Posterior cingulate gyrus (tissue), 11 donors: Measurements from ENCODE around the gene DSP.

Experiments used
- DNase-seq, 10 donors: peaks; one replicate each; pipeline versions ENCODE4 v3.0.0 to v3.0.0-alpha.2; 2020 to 2021; ENCODE audit warnings: mixed read lengths in 3 of 10
- intact Hi-C: fragments of 100-400 bp; cut with DNase I; formaldehyde crosslinking; loops from one replicate; pipeline ENCODE4 v1.15.1; 2023

DSP gene

DNA sequence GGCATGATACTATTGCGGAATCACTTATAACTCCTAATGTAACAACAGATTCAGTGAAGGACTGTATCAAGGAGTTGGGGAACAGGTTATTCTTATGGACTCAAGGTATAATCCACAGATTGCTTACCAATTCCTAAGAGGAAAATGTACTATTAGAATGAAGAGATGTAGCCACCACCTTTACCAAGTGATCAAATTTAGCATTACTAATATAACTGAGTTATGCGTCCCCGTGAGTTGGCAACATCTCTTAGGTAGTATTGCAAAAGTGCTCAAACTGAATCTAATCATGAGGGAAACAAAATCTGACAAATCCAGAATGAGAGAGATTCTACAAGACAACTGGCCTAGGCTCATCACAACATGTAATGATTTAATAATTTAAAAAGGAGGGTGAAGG lies 47.8 kb downstream of the DSP start:
- DNase-seq, result no peak

DNA sequence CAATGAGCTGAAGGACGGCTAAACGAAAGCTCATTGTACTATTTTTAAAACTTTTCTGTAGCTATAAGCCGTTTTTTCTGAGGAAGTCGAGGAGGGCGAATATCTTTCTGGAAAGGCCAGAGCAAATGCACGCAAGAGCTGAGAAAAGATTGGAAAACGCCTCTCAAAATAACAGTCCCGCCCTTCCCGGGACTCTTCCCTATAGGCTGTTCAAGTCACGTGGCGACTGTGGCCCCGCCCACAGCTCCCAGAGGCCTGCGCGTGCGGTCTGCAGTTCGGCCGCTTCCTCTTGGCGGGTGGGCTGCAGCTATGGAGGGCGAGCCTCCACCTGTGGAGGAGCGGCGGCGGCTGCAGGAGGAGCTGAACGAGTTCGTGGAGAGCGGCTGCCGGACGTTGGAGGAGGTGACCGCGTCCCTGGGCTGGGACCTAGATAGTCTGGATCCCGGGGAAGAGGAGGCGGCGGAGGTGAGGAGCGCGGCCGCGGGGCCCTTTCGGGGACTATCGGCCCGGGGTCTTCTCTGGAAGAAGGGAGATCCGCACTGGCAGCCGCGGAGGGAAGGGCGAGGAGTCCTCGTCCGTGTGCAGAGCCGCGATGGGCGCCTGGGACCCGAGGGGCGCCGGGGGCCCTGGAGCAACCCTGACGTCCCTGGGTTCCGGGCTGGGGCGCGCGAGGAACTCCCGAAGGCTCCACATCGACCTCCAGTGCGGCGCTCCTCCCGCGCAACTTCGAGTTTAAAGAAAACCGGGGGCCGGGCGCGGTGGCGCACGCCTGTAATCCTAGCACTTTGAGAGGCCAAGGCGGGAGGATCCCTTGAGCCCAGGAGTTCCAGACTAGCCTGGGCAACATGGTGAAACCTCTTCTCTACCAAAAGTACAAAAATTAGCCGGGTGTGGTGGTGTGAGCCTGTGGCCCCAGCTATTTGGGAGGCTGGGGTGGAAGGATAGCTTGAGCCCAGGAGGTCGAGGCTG lies 48.8 kb downstream of the DSP start, which contains the start of gene SNRNP48:
TSS of gene SNRNP48 (plus strand) at position 250 of the 969 bp plus-strand sequence. CDS start at position 310, 60 bp downstream.
- intact Hi-C loops, result loop anchor here (10.0 kb wide), 1 partner anchor 285 kb away; no protein-coding TSS in a partner anchor
- DNase-seq, result peak; percentile 84 to 99 (median 92)

More for the DNA sequence above, 47.8 kb downstream of the DSP start:
- intact Hi-C loops, result no loop called here

DNA sequence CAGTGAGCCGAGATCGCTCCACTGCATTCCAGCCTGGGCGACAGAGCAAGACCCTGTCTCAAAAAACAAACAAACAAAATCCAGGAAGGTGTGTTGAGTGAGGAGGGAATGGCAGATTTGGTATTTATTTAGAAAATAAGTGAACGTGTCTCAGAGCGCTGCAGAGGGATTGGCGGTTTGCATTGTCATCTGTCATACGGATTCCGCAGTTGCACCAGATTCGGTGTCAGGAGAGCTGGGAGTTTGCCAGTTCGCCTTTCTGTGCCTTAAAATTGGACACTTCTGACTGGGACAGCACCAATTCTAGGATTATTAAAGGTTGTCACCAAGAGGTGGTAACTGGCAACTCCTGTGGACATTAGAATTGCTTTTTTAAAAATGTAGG lies 49.4 kb downstream of the DSP start:
- intact Hi-C loops, result loop anchor here (10.0 kb wide), 1 partner anchor 286 kb away; no protein-coding TSS in a partner anchor
- peak in 2 of 10 donors; percentile 17 to 64 for DNase-seq

DNA sequence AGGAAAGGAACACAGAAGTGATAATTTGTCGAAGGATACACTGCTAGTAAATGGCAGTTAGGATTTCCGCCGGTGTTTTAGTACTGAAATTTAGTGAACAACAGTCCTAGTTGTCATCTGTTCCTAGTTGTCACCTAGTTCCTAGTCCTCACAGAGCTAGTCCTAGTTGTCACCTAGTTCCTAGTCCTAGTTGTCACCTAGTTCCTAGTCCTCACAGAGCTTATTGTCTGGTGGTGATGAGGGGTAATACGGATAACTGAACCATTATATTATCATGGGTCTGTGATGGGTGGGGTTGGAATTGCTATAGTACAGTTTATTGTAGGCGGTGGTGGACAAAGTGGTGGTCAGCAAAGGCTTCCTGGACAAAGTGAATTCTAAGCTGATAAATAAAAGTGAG lies 50.3 kb downstream of the DSP start:
- intact Hi-C loops, result loop anchor here (10.0 kb wide), 1 partner anchor 287 kb away; no protein-coding TSS in a partner anchor
- DNase-seq, result no peak

DNA sequence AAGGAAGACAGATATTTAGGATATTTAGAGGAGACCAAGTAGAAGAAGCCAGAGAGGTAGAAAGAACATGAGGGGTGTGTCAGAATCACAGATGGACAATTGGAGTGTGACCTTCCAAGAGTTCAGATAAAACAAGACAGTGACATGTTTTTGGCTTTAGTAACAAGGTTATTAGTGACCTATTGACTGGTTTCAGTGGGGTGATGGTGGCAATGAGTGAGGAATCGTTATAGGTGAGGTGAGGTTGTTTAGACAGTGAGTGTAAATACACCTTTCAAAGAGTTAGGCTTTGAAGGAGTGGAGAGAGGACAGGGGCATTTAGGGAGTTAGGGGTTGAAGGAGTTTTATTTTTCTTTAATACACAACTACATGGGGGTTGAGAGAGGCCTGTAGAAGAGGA lies 51.8 kb downstream of the DSP start:
- DNase-seq, result no peak
- intact Hi-C loops, result loop anchor here (10.0 kb wide), 1 partner anchor 288 kb away; no protein-coding TSS in a partner anchor

DNA sequence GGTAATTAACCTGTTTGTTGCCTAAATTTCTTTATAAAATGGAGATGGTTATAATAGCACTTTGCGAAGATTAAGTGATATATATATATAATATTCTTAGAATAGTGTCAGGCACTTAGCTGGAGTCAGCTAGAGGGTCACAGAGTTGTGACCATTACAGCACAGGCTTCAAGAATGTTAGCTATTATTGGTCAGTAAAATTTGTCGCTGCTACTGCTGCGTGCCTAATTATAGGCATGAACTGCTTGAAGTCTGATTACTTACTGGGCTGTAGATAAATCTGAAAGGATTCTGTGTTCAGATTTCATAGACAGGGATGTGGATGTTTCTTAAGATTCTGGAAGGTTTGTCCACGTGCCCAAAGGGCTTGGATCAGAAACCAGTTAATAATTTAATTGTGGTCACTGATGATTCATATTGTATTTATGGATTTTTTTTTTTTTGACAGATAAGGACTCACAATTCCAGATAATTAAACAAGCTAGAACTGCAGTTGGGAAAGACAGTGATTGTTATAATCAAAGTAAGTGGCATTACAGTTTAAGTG lies 53.2 kb downstream of the DSP start:
- no peak for DNase-seq
- intact Hi-C loops, result loop anchor here (10.0 kb wide), 1 partner anchor 290 kb away; no protein-coding TSS in a partner anchor

DNA sequence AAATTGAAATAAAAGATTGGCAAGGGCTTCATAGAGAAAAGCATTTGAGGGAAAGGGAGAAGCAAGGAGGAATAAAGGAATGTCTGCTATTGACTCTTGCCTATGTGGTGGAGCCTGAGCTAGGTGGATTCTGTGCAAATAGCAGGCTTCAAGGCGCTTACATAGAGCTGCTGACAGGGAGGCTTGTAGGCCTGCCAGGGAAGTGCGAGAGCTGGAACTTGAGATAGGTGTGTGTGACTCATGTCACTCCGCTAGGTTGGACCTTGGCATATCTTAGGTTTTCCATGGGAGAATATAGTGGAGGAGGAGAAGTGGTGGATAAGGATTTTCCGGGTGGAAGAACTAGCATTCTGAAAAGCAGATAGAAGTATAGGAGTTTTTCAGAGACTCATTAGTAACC lies 62.5 kb downstream of the DSP start:
- no peak for DNase-seq
- intact Hi-C loops, result no loop called here

DNA sequence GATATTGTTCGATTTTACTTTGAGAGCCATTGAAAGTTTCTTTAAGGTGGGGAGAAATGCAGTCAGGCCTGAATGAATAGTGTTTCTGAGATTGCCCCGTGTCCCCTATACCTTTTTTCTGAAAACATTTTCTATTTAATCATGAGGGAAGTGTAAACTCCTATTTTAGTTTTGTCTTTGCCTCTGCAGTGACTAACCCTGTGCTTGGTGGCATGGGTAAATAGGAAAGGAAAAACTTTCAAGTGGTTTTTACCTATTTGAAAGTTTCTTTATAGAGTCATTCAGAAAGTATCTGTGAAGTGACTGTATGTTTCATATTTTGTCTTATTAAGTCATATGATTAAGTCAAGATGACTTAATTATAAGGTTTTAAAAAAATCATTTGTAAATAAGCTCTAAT lies 63.0 kb downstream of the DSP start:
- intact Hi-C loops, result no loop called here
- DNase-seq, result no peak

DNA sequence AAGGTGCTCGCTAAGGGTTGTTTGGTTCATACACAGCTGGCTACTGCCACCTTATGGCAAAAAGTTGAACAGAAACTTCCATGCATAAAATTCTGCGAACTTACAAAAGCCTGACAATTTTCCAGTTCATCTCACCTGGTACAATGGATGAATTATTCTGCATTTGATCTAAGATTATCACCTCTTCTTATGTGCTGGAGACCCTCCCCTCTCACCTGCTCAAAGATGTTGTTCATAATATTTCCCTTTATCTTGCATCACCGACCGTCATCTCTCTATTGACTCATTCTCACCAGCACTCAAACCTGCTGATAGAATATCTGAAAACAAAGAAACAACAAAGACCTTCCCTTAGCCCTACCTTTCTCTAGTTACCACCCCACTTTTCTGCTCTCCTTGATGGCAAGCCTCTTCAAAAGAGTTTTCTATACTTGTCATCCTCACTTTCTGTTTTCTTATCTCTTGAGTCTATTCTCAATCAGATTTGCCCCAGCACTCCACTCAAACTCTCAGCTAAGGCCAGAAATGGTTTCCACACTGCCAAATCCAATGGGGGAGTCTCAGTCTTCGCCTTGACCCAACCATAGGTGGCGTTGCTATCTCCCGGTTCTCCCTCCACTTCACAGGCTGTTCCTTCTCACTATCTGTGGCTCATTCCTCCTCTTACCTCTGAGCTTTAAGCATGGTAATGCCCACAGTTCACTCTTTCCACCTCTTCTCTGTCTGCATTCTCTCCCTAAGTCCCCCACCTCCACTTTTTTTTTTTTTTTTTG lies 74.3 kb downstream of the DSP start:
- peak in 2 of 10 donors; percentile 21 to 22 for DNase-seq
- intact Hi-C loops, result loop anchor here (2.0 to 10.0 kb wide), 2 partner anchors 191 to 341 kb away; no protein-coding TSS in a partner anchor

DNA sequence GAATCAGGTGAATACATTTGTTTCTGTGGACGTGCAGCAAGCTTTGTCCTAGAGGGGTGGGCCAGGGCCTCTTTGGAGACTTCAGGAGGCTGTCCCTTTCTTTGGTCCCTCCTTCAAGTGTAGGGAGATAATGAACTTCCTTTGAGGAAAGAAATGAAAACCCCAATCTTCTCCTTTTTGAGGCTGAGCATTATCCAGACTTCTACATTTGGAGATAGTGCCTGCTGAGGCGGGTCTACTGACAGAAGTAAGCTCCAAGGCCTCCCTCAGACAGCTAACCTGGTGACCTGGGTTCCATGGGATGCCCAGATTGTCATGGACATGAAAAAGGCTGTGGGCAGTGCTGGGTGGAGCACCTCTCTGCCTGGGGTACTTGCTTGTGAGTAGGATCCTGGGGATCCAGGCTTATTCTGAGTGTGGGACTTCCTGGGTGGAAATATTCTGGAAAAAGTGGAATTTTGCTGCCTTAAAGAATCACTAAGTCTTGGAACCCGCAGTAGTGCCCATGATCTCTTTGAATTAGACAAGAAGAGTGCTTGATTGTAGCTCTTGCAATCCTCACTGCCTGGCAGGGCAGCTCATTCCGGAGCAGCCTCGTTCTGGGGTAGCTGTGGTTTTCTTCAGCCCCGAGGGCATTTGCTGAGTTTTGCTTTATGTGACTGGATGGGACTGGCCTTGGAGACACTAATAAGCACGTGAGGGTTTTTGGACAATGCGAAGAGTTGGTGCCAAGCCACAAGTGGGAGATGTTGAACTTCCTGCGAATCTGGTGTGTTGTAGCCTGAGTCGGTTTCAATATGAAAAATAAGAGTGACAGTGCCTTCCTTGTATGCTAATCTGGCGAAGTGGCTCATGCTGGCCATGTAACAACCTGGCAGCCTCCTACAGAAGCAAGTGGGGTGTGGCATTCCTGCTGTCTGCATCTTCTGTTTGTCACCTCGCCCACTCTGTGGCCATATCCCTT lies 76.6 kb downstream of the DSP start:
- intact Hi-C loops, result loop anchor here (10.0 kb wide), 1 partner anchor 193 kb away; no protein-coding TSS in a partner anchor
- no peak for DNase-seq

DNA sequence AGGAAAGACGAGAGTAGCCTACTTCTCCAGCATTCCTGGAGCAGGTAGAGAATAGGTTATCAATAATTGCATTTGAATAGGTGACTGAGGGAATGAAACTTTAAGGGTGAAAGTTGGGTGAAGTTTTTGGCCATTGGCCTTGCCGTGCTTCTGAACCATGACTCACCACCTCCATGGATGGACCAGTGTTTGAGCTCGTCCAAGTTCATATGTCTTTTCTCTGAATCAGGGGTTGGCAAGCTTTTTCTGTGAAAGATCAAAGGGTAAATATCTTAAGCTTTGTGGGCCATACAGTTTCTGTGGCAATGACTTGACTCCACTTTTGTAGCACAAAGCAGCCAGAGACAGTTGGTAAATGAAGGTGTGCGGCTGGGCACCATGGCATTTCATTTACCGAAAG lies 80.3 kb downstream of the DSP start:
- intact Hi-C loops, result no loop called here
- DNase-seq, result no peak

DNA sequence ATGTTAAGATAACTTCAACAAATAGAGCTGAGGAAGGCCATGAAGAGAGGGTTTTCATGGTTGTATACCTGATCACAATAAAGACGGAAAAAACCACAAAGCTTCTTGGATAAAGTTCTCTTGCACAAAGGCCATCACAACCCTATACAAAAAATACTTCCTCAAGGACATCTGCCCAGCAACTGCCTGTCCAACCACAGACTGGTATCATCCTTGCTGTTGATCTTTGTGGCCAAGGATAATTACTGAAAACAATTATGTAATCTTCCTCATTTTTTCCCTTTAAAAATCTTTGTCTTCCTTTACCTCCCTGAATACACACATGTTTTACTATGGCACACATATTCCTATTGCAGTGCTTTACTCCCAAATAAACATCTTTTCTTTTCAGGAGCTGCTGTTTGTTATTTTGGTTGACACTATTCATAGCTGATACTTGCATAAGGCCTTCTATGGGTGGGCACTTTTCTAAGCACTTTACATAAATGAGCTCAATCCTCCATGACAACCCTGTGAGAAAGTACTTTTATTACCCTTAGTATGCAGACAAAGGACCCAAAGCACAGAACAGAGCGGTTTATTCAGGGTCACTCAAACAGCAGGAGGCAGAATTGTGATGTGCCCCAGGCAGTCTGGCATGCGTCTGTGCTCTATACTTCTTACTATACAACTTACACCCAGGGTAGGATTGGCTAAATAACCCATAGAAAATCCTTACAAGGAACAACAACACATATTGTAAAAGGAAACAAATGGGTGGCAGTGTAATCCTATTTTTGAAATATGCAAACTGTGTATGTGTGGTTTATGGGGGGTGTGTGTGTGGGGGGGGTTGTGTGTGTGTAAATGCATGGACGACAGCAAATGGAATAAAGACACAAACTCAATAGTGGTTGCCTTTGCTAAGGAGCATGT lies 83.6 kb downstream of the DSP start:
- intact Hi-C loops, result no loop called here
- DNase-seq, result no peak

DNA sequence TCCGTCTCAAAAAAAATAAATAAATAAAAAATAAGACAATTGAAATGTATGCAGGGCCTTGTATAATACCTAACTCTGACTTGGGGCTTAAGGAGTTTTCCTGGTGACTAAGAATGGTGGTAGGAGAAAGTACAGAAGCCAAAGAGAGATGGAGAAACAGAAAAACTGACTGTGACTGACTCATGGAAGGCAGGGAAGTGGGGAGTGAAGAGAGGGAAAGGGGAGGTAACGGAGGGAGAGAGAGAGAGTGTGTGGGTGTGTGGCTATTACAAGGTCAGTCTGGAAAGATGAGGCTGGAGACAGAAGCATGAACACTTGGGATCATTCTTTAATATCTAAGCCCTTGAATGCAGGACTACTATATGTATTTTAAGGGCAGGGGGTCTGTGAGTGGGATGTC lies 87.0 kb downstream of the DSP start:
- intact Hi-C loops, result no loop called here
- no peak for DNase-seq

DNA sequence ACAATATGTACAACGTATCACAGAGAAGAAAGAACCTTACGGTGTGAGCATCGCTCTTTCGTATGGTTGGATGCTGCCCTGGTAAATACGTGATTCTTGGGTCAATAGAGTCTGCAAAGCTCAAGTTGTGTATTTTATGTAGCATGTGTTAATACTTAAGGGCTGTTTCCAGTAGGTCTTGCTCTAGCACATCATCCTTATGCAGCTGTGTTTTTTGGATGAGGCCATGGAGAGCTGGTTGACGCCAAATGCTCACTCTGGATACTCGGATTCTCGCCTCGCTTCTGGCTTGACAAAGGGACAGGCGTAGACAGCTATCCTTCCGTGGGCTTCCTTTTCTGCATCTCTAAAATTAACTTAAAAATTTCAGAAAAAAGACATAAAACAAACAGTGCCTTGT lies 87.4 kb downstream of the DSP start:
- intact Hi-C loops, result no loop called here
- DNase-seq, result no peak

DNA sequence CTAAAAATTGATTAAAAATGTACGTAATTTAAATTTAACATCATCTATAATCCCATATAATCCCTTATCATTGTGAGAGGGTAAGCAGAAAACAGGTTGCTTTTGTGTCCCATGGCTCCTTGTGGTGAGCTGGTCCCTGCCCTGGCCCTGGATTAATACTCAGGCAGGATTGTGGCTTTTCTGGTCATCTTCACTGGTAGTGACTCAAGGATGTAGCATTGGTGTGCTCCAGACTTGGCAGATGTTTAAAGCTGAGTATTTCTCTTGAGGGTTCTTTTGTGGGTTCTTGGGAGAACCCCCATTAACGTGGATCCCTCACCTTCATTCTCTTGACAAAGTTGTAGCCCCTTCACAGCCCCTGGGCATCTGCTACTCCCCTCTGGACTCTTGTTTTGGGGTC lies 87.8 kb downstream of the DSP start:
- no peak for DNase-seq
- intact Hi-C loops, result no loop called here

DNA sequence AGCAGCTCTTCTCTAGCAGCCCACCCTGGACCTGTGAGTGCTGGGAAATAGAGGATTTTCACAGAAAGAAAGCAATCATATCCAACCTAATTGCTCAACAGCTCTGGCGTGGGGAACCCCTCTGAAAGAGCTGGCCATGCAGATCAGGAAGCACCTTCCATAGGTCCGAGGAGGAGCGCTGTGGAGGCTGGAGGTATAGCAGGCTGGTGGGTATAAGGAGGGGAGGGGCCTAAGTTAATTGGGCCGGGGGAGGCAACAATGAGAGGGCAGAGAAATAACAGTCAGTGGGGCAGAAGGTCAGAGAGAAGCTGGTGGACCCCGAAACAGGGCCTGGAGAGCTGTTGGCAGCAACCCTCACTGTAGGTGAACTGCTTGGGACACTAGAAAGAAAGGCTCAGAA lies 89.3 kb downstream of the DSP start:
- intact Hi-C loops, result no loop called here
- no peak for DNase-seq

DNA sequence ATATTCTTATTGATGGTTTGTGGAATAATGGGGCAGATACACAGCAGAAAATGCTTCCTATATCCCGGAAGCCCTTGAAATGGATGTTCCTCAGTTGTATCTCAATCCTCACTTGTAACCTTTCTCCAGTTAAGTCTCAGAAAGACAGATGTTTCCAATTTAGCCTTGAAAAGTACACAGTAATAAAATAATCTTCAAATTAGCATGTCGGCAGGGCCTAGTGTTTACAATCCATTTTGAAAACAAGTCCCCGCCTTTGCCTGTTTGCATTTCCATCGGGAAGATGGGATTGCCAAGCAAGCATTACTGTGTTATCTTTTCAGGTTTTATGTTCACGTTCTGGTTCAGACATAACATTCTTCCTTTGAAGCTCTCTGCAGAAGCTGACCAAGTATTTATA lies 90.0 kb downstream of the DSP start:
- DNase-seq, result no peak
- intact Hi-C loops, result no loop called here

DNA sequence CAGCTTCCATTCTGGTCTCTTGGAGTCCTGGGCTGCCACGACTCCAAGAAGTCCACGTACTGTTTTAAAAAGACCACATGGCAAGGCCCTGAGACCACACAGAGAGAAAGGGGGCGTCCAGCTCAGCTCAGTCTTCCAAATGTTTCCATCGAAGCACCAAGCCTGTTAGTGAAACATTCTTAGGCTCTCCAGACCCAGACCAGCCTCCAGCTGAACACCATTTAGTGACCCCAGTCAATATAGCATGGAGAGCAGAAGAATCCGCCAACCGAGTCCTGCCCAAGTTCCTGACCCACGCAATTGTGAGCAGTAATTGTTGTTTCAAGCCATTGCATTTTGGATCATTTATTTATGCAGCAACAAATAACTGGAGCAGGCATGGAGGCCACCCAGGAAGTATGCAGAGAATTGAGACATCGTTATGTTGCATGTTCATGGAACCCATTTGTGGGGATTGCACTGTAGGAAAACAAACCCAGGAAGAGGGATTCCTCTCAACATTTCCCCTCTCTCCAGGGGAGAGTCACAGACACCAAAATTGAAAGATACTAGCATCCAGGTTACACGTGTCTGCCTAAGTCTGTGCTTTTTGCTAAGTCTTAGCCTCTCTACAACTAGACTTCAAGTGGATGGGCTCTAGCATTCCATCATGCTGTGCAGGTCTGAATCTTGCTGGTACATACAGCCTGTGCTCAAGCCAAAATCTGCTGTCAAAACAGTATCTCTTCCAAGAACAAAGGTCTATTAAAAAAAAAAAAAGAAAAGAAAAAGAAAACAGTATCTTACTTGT lies 91.2 kb downstream of the DSP start:
- intact Hi-C loops, result no loop called here
- no peak for DNase-seq
